K562 (cell line): ENCODE data around the gene C4orf17.

Experiments used
- ELF4 ChIP-seq: fragments of 450-650 bp; formaldehyde crosslinking; IDR thresholded peaks from 2 replicates; pipeline ENCODE4 v1.4.0; 2022; ENCODE audit warnings: missing genetic modification characterization
- HINFP ChIP-seq: fragments of 450-650 bp; conservative IDR thresholded peaks from 2 replicates; pipeline ENCODE4 v1.6.1; 2016; ENCODE audit warnings: missing genetic modification characterization, low read depth, mild to moderate bottlenecking, control low read depth, missing compliant biosample characterization
- MAFF ChIP-seq: IDR thresholded peaks from 2 replicates; pipeline ENCODE4 v1.6.1; 2012; ENCODE audit warnings: low read length, improper control_type of control experiment
- NFE2L1 ChIP-seq: fragments of 450-650 bp; IDR thresholded peaks from 2 replicates; pipeline ENCODE4 v1.6.1; 2016; ENCODE audit warnings: missing genetic modification characterization, low read depth, mild to moderate bottlenecking, missing compliant biosample characterization, moderate library complexity, borderline replicate concordance
- SREBF1 ChIP-seq: fragments of 150-350 bp; IDR thresholded peaks from 2 replicates; pipeline ENCODE4 v1.6.1; 2014; ENCODE audit warnings: antibody characterized with exemption, low read depth, low read length, borderline replicate concordance
- ZNF584 ChIP-seq: fragments of 200-800 bp; sonication (Bioruptor generic); IDR thresholded peaks from 2 replicates; pipeline ENCODE4 v1.6.1; 2016; ENCODE audit warnings: low read depth, mild to moderate bottlenecking, missing genetic modification characterization, missing compliant biosample characterization

GRCh38 chr4:99536848-99537247, 26.0 kb downstream of the C4orf17 start:
- no peak for TF ChIP-seq MAFF
- no peak for TF ChIP-seq ELF4
- no peak for TF ChIP-seq SREBF1
- no peak for TF ChIP-seq HINFP (tag)
- no peak for TF ChIP-seq ZNF584 (CRISPR knock-in tag)
- TF ChIP-seq NFE2L1 (tag) = no peak
